Embryonic facial prominence (tissue), 1 donor: ENCODE data around the gene PSMG3.

Experiments
- DNase-seq: peaks from one replicate; pipeline ENCODE4 v3.0.0-alpha.2; 2016; ENCODE audit errors: extremely low spot score

Gene PSMG3

GRCh38 chr7:1569833-1570632 lies at the start of gene PSMG3:
PSMG3 (minus strand) TSS chr7:1570032; CDS start chr7:1569339, 693 bp downstream.
- peak; percentile 81 for DNase-seq

DNA sequence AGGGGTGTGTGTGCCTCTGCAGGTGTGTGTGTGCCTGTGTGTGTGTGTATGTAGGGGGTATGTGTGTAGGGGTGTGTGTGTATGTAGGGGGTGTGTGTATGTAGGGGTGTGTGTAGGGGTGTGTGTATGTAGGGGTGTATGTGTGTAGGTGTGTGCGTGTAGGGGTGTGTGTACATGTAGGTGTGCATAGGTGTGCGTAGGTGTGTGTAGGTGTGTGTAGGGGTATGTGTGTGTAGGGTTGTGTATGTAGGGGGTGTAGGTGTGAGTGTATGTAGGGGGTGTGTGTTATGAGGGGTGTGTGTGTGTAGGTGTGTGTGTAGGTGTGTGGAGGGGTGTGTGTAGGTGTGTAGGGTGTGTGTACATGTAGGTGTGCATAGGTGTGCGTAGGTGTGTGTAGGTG lies 48.6 kb upstream of the PSMG3 start:
- no peak for DNase-seq

DNA sequence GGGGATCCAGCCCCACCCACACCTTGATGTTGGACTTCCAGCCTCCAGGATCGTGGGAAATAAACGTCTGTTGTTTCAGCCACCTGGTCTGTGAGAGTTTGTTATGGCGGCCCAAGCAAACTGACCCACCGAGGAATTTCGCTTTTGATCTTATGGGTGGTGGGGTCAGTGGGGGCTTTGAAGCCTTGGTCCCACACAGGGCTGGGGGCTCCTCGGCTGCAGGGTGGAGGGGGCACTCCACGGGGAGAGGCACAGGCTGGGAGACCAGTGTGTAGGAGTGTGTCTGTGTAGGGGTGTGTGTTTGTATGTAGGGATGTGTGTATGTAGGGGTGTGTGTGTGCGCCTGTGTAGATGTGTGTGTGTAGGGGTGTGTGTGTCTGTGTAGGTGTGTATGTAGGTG lies 48.1 kb upstream of the PSMG3 start:
- DNase-seq = no peak

DNA sequence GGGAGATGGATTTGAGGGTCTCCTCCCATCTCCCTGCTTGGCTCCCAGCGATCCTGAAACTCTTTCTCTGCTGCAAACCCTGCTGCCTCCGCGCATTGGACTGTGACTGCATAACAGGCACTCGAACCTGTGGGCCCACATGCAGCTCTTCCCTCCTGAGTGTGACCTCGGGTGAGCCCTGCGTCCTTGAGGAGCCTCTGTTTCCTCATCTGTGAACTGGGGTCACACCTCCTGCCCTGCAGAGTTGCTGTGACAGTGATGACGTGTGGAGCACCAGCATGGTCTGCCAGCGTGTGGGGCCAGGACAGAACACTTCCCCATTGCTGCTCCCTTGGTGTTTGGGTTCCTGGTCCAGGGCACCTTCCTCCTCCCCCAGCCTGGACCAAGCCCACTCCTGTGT lies 46.9 kb upstream of the PSMG3 start:
- no peak for DNase-seq

DNA sequence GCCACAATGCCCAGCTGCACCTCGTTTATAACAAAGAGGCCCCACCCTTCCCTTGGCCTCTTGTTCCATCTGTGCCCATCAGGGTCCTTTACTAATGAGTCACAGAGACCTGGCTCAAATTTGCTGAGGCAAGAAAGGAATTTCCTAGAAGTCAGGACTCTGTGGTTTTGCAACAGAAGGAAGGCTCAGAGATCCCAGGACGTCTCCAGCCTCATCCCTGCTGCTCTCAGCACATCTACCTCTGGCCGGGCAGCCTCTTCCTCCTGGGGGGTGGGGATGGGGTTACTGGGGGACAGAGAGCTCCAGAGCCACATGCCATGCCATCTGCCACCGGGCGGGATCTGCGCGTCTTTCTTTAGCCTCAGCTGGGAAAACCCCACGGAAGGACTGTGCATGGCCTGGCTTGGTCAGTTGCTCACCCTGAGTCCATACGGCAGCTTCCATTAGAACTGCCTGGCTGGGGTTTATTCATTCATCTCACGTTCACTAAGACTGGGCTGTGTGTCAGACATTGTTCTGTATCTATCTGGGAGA lies 41.9 kb upstream of the PSMG3 start:
- no peak for DNase-seq

DNA sequence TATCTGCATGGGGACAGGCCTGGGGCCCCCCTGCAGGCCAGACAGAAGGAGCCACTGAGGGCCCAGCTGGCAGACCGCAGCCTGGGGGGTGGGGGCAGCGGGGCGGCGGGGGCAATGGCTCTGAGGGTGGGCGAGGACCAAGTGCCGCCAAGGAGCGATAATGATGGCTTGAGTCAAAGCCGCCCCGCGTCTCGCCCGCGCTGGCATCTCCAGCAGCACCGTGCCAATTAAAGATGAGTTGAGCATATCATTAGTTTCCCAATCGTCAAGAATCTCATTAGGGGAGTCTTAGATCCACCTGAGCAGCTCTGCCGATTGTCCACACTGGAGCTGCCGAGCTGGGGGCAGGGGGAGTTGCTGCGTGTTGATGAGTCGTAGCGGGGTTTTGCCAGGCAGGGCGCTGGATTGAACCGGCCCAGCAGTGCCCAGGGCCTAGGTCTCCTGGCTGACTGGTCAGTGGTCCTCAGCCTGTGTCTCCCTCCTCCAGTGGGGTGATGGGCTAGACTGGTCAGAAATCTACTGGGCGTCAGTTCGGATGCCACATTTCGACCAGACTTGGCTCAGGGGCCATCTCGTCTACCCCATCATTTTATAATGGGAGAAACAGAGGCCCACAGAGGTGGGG lies 41.0 kb upstream of the PSMG3 start:
- DNase-seq = no peak

DNA sequence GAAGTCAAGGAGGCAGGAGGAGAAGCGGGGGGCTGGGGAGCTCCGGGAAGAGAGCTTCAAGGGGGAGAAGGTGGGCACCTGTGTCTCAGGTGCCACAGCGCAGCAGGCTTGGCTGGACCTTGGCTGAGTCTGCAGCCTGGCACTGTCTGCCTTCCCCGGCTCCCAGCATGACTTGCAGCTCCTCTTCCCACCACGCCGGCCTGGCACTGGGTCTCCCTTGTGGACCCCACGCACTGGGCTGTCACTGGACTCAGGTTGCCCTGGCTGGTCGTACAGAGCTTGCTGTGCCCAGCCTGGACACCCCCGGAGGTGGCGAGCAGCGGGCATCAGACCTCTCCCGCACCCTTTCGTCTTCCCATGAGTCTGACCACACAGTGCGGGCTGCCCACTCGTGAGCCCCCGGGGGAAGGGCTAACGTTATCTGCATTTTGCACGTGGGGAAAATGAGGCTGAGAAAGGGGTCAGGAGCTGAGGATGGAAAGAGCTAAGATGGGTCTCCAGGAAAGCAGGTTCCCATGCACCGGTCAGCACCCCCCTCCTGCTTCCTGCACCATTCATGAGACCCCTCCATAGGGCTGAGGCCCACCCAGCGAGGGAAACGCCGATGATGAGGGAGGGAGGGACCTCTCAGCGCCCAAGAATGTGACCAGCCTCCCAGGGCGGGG lies 40.3 kb upstream of the PSMG3 start:
- DNase-seq = no peak

- DNase-seq = no peak
Measured at GRCh38 chr7:1609023-1609422, 39.2 kb upstream of the PSMG3 start.

DNA sequence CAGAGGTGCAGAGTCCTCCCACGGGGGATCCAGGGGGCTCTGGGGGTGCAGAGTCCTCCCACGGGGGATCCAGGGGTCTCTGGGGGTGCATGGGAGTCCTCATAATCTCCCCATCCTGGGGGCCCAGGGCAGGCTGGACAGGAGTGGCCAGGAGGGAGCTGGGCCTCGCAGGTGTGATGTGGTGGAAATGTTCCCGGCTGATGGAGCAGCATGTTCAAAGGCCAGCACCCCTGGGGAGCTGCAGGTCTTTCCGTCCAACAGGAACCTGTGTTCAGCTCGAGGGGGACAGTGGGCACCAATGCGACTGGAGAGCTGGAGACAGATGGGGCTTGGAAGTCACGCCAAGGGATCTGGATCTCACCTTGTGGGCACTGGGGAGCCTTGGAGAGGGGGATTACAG lies 38.5 kb upstream of the PSMG3 start:
- no peak for DNase-seq

GRCh38 chr7:1607696-1608095 lies 37.9 kb upstream of the PSMG3 start:
- DNase-seq = no peak

- no peak for DNase-seq
Measured at GRCh38 chr7:1607001-1607400, 37.2 kb upstream of the PSMG3 start.

- no peak for DNase-seq
Measured at GRCh38 chr7:1604383-1604782, 34.6 kb upstream of the PSMG3 start.

DNA sequence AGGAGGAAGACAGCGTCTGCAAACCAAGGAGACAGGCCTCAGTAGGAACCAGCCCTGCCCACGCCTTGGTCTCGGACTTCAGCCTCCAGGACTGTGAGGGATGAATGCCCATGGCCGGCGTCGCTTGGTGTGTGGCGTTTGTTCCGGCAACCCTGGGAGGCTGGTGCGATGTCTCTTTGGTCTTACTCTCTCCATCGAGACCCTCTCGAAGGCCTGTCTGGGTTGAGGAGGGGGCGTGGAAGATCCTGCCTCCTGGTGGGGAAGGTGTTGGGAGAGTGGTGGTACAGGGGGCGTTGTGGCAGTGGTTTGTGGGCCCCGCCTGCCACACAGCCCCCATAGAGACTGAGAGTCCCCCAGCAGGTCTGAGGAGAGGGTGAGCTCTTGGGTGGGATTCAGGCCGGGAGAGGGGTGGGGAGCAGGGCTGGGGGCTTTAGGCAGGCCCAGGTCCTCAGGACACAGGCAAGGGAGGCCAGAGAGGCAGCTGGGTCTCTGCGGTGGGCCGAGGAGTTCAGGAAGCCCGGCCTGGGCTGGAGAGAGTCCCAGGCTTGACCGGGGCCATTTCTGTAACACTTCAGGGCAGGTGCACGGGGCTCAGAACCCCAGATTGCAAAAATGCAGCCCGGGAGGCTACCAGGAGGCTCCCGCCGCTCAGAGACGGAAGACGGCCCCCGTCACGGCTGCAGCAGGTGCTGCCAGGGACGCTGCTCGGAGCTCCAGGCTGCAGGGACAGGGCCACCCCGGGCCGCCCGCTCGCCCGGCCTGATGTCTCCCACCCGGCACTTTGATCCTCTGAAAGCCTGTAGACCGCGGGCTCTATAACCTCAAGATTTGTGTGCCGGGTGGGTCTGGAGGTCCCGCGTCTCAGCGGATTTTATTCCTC lies 33.8 kb upstream of the PSMG3 start:
- DNase-seq = no peak

DNA sequence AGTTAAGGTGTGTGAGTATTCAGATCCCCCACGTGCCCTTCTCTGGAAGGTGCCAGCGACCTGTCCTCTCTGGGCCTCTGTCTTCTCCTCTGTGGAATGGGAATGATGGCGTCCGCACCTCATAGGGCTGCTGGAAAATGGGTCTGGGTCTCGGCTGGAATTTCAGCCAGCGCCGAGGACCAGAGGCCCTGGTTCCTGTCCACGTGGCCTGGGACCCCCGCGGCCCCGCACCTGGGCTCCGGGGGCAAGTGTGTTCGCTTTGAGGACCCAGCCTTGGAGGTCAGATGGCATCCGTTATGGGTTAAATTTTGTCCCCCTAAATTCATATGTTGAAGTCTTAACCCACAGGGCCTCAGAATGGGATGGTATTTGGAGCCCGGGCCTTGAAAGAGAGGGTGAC lies 32.6 kb upstream of the PSMG3 start:
- no peak for DNase-seq

GRCh38 chr7:1601956-1602355 lies 32.1 kb upstream of the PSMG3 start:
- DNase-seq = no peak

GRCh38 chr7:1599640-1600395 lies 30.0 kb upstream of the PSMG3 start:
- no peak for DNase-seq

DNA sequence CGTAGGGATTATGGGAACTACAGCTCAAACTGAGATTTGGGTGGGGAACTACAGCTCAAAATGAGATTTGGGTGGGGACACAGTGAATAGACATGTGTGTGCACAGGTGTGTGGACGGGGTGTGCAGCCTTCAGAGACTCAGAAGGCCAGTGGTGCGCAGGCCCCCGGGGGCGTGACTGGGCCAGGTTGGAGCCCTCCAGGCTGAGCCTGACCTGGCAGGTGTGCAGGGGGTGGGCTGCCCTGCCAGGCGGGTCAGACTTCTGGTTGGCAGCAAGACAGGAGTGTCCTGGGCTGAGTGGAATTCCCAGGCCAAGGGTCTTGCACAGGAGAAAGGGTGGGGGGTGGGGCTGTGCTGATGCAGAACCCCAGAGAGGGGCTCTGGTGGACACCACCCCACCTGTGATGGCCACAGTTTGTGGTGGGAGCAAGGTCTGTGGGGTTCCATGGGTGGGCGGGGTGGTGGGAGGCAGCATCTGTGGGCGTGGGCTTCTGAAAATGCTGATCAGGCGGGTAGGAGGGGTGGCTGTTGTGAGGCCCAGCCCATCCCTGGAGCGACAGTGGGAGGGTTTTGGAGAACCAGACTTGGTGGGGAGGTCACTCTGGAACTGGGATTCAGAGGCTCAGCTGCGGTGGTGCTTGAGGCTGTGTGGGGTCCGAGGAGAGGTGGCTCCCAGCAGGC lies 29.3 kb upstream of the PSMG3 start:
- no peak for DNase-seq

GRCh38 chr7:1598286-1598685 lies 28.5 kb upstream of the PSMG3 start:
- DNase-seq = no peak

- no peak for DNase-seq
Measured at GRCh38 chr7:1597791-1598190, 28.0 kb upstream of the PSMG3 start.

DNA sequence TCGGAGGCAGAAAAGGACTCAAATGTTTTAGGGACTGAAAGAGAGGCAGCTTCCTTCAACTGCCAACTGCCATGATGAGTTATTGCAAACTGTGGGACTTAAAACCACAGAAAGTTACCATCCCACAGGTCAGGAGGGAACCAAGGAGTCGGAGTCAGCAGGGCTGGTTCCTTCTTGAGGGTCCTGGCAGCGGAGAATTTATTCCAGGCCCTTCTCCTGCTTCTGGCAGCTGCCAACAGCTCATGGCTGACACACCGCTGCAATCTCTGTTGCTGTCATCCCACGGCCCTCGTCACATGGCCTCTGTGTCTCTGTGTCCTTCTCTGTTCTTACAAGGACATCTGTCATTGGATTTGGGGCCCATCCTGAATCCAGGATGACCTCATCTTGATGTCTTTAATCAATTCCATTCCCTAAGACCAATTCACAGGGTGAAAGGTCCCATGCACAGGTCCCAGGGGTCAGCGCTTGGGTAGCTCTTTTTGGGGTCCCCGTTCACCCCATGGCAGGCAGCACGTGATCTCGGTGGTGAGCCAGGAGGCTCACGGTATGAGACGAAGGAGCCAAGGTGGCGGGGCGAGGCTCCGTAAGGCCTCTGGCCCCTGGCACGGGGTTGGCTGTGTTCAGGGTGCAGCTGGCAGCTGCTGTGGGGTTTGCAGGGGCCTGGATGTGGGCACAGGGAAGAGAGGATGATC lies 27.4 kb upstream of the PSMG3 start:
- no peak for DNase-seq
